OCI-LY3 (cell line): ENCODE measurements around the gene ZMYND12.

Experiments used
- H2AFZ ChIP-seq: fragments of 200-600, 300-600 bp; shearing (Covaris generic); 2 replicates; pipeline ENCODE4 v1.6.0; 2014; ENCODE audit warnings: antibody characterized with exemption, low read depth, low read length
- H3K27ac ChIP-seq: fragments of 200-600, 300-600 bp; sonication (generic); 2 replicates; pipeline ENCODE4 v1.5.1; 2014; ENCODE audit warnings: mild to moderate bottlenecking, low read length, moderate library complexity, mixed read lengths
- H3K27me3 ChIP-seq: fragments of 200-600, 300-600 bp; sonication (generic); 2 replicates; pipeline ENCODE4 v1.6.1; 2014; ENCODE audit warnings: low read depth, low read length, mixed read lengths
- H3K36me3 ChIP-seq: fragments of 200-600, 300-600 bp; sonication (generic); replicated peaks from 2 replicates; pipeline ENCODE3; 2014; ENCODE audit warnings: low read depth, low read length, mixed read lengths
- H3K4me1 ChIP-seq: fragments of 300-600, 200-600 bp; sonication (generic); 2 replicates; pipeline ENCODE4 v1.6.1; 2014; ENCODE audit warnings: low read length, mixed read lengths
- H3K4me2 ChIP-seq: fragments of 200-600, 300-600 bp; sonication (generic); 2 replicates; pipeline ENCODE4 v1.6.1; 2014; ENCODE audit warnings: low read length, mixed read lengths
- H3K4me3 ChIP-seq: fragments of 300-600, 200-600 bp; sonication (generic); 2 replicates; pipeline ENCODE4 v1.5.1; 2014; ENCODE audit warnings: antibody characterized with exemption, mild to moderate bottlenecking, low read length, moderate library complexity
- H3K79me2 ChIP-seq: fragments of 300-600, 200-600 bp; shearing (Covaris generic); 2 replicates; pipeline ENCODE4 v1.6.1; 2014; ENCODE audit warnings: mild to moderate bottlenecking, low read length, mixed read lengths
- H3K9ac ChIP-seq: fragments of 300-600, 200-600 bp; shearing (Covaris generic); 2 replicates; pipeline ENCODE4 v1.6.0; 2014; ENCODE audit warnings: mild to moderate bottlenecking, low read length, moderate library complexity
- H3K9me3 ChIP-seq: fragments of 200-600, 300-600 bp; shearing (Covaris generic); 2 replicates; pipeline ENCODE4 v1.6.1; 2014; ENCODE audit warnings: low read length, mixed read lengths; ENCODE audit not compliant: insufficient read depth
- H4K20me1 ChIP-seq: fragments of 200-600, 300-600 bp; sonication (generic); 2 replicates; pipeline ENCODE4 v1.6.1; 2016; ENCODE audit warnings: low read length, mixed read lengths; ENCODE audit not compliant: insufficient read depth
- EZH2phosphoT487 ChIP-seq: fragments of 200-600 bp; shearing (Covaris generic); IDR thresholded peaks from 2 replicates; pipeline ENCODE4 v1.6.1; 2018; ENCODE audit warnings: antibody characterized with exemption, mixed run types, low read depth
- TF ChIP-seq, protein P1 (sequence below): fragments of 200-600, 300-600 bp; sonication (generic); IDR thresholded peaks from 2 replicates; pipeline ENCODE4 v1.5.1; 2014; ENCODE audit warnings: antibody characterized with exemption, low read length, low read depth

Gene ZMYND12

DNA sequence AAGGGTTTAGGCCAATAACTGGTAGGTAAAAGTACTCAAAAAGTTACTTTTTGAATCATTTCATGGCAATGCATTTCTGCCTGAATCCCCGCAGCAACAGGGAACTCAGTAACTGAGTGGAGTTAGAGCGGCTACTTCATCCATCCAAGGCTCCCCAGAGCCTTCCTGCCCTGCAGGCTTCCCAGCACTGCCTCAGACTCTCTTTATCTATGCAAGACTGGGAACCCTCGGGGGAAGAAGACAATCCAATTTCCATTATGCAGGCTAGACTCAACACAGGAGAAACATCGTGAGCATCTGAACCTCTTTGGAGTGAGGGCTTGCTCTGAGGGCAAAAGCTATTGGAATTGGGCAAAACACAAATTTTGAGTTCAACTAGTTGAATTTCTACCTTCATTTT lies 23.1 kb downstream of the ZMYND12 start:
- Histone ChIP-seq H3K79me2 (no peaks in the 10 kb centered on the region), H3K9me3 (no peaks in the 10 kb centered on the region), H4K20me1 (no peaks in the 10 kb centered on the region), H3K27ac (no peak overlapping the region), H3K9ac (no peak overlapping the region), H3K36me3 (no peaks in the 10 kb centered on the region), H3K4me3 (no peak overlapping the region), H3K27me3 (no peaks in the 10 kb centered on the region), H2AFZ (no peak overlapping the region), H3K4me1 (no peaks in the 10 kb centered on the region), H3K4me2 (no peak overlapping the region)
- TF ChIP-seq, protein P1, sequence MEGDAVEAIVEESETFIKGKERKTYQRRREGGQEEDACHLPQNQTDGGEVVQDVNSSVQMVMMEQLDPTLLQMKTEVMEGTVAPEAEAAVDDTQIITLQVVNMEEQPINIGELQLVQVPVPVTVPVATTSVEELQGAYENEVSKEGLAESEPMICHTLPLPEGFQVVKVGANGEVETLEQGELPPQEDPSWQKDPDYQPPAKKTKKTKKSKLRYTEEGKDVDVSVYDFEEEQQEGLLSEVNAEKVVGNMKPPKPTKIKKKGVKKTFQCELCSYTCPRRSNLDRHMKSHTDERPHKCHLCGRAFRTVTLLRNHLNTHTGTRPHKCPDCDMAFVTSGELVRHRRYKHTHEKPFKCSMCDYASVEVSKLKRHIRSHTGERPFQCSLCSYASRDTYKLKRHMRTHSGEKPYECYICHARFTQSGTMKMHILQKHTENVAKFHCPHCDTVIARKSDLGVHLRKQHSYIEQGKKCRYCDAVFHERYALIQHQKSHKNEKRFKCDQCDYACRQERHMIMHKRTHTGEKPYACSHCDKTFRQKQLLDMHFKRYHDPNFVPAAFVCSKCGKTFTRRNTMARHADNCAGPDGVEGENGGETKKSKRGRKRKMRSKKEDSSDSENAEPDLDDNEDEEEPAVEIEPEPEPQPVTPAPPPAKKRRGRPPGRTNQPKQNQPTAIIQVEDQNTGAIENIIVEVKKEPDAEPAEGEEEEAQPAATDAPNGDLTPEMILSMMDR, result no peak
- TF ChIP-seq EZH2phosphoT487, result no peak

DNA sequence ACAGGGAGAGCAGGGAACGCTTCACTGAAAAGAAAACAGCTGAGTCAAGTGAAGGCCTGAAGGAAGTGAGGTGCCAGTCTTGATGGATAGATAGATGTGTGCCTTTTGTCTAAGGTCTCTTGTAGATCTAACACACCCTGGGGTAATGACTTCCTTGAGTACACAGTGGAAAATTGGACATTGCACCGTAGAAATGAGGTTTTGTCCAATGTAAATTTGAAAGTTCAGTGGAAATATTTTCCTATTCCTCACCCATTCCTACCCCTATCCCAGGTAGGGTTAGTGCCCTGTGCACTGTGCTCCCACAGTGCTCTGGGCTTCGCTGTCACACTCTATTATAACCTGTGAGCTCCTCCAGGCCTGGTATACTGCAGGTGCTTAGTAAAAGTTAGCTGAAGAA lies 24.3 kb downstream of the ZMYND12 start:
- H3K79me2 ChIP-seq, result no peaks in the 10 kb centered on the region
- H4K20me1 ChIP-seq, result no peaks in the 10 kb centered on the region
- no peaks in the 10 kb centered on the region for H3K27me3 ChIP-seq
- H3K9me3 ChIP-seq, result no peaks in the 10 kb centered on the region
- no peak overlapping the region for H3K4me2 ChIP-seq
- H2AFZ ChIP-seq, result no peak overlapping the region
- no peak for TF ChIP-seq EZH2phosphoT487
- TF ChIP-seq, protein P1, result no peak
- H3K9ac ChIP-seq, result no peak overlapping the region
- no peak overlapping the region for H3K4me3 ChIP-seq
- no peaks in the 10 kb centered on the region for H3K36me3 ChIP-seq
- H3K27ac ChIP-seq, result no peak overlapping the region
- no peaks in the 10 kb centered on the region for H3K4me1 ChIP-seq

DNA sequence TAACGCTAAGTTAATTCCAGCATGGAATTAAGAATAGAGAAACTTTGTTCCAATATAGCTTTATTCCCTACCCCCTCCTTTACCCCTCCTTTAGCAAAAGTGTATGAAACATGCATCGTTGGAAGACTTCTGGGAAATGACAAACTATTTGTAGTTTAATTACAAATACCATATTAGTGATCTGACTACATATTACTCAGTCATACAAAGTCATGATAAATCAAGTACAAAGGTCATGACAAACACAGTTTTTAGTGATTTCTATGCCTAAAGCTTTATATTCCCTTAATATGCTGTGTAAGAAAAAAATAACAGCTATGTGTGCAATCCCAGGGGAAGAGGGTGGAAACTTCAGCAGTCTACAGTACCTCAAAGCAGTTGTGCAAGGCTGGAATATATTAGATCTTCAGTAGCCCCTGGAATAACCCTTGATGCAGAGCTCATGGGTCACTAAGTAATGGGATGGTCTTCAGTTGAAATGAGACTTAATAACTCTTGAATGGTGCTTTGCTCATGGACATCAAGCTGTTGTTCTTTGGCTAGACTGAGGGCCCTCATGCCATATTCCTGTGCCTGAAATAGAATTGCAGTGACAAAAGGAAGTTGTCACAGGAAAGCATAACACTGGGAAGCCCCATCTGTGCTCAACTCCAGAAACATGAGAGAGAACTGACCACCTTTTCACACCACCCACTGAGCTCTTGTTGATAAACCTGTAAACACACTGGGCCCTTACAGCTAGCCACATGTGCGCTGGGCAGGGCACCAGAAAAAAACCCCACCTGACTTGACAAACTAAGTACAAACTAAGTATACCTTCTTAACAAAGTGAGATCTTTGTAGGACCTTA lies 25.3 kb downstream of the ZMYND12 start:
- no peaks in the 10 kb centered on the region for H3K79me2 ChIP-seq
- no peak overlapping the region for H3K4me3 ChIP-seq
- H2AFZ ChIP-seq, result no peak overlapping the region
- H3K9me3 ChIP-seq, result no peaks in the 10 kb centered on the region
- H3K9ac ChIP-seq, result no peak overlapping the region
- no peak overlapping the region for H3K4me2 ChIP-seq
- TF ChIP-seq EZH2phosphoT487, result no peak
- TF ChIP-seq, protein P1, result no peak
- no peaks in the 10 kb centered on the region for H3K27me3 ChIP-seq
- no peak overlapping the region for H3K27ac ChIP-seq
- H3K4me1 ChIP-seq, result no peaks in the 10 kb centered on the region
- no peaks in the 10 kb centered on the region for H3K36me3 ChIP-seq
- no peaks in the 10 kb centered on the region for H4K20me1 ChIP-seq

DNA sequence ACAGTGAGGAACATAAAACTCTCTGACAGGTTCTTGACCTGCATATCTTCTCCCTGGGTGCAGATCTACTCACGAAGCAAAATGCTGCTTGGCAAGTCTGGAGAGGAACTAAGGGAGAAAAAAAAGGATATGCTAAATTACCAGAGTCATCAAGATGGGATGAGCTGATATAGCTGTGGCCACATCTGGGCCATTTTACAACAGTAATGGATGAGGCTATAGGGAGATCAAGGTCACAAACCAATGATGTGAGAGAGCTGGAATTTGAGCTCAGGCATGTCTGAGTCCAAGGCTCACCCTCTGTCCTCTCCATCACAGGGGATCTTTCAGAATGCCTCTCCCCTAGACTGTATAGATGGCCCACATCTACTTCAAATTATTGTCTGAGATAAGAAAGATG lies 26.2 kb downstream of the ZMYND12 start:
- no peak overlapping the region for H3K27ac ChIP-seq
- no peak overlapping the region for H3K4me3 ChIP-seq
- H3K4me2 ChIP-seq, result no peak overlapping the region
- no peaks in the 10 kb centered on the region for H3K79me2 ChIP-seq
- H3K9me3 ChIP-seq, result no peaks in the 10 kb centered on the region
- no peaks in the 10 kb centered on the region for H3K4me1 ChIP-seq
- no peaks in the 10 kb centered on the region for H4K20me1 ChIP-seq
- no peak overlapping the region for H3K9ac ChIP-seq
- H2AFZ ChIP-seq, result no peak overlapping the region
- no peaks in the 10 kb centered on the region for H3K27me3 ChIP-seq
- H3K36me3 ChIP-seq, result no peaks in the 10 kb centered on the region
- TF ChIP-seq, protein P1, result no peak
- TF ChIP-seq EZH2phosphoT487, result no peak
